ENCODE data around the gene NDUFS5. TPM values are rescaled to one million over a fixed set of nuclear protein-coding genes. Genes with fewer than 3 reads are reported as not detected.

The NDUFS5 gene
- polyA plus RNA-seq, 1 donor (not counting 4 experiments of a cell fraction or from before 2014, with no cell fraction given), result 977 TPM

DNA sequence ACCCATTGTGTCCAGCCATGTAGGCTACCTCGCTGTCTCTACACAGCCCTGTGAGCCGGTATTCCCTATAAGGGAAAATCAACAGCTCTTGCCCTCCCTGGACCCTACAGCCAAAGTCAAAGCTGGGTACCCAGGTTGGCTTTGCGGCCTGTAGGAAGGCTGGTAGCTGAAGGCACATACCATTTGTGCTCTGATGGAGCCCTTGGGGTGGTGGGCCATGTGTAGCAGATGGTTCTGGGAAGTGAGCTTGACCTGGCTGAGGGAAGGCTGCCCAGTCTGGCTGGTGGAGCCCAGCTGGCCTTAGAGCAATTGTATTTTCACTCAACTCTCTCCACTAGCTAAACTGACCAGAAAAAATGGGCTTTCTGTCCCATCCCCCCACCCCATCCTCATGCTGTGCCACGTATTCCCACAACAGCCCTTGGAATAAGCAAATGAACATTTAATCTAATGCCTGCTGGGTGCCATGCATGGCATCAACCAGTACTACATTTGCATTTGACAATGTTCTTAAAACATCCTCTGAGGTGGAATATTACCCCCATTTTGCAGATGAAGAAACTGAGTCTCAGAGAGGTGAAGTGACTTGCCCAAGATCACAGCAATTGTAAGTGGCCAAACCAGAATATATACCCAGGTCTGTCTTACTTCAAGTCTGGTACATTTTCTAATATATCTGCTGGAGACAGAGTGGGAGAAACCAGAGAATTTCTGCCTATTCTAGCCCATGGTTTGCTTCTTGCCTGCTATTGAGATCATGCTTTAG lies 56.8 kb downstream of the NDUFS5 start:
- TF ChIP-seq EZH2 (IDR thresholded peaks at IDR 0.05; ENCODE audit: low read length), result no peak
- TF ChIP-seq, protein P1, sequence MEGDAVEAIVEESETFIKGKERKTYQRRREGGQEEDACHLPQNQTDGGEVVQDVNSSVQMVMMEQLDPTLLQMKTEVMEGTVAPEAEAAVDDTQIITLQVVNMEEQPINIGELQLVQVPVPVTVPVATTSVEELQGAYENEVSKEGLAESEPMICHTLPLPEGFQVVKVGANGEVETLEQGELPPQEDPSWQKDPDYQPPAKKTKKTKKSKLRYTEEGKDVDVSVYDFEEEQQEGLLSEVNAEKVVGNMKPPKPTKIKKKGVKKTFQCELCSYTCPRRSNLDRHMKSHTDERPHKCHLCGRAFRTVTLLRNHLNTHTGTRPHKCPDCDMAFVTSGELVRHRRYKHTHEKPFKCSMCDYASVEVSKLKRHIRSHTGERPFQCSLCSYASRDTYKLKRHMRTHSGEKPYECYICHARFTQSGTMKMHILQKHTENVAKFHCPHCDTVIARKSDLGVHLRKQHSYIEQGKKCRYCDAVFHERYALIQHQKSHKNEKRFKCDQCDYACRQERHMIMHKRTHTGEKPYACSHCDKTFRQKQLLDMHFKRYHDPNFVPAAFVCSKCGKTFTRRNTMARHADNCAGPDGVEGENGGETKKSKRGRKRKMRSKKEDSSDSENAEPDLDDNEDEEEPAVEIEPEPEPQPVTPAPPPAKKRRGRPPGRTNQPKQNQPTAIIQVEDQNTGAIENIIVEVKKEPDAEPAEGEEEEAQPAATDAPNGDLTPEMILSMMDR (optimal IDR thresholded peaks at IDR 0.05 in 1 of 3, IDR thresholded peaks at IDR 0.05 in 1 of 3, conservative IDR thresholded peaks at IDR 0.05 in 1 of 3; ENCODE audit: extremely low read depth in 1 of 3, insufficient read depth in 2 of 3, low read length in 3 of 3), result no peak
- no peaks in the 10 kb centered on the region for H3K79me2 ChIP-seq (ENCODE audit: control insufficient read depth, insufficient read depth, low read length)
- no peak overlapping the region for H3K4me2 ChIP-seq (ENCODE audit: control insufficient read depth, extremely low read depth, insufficient read depth, low read depth, low read length)
- H4K20me1 ChIP-seq (ENCODE audit: control insufficient read depth, extremely low read depth, insufficient read depth, low read length), result no peaks in the 10 kb centered on the region
- no peak overlapping the region for H2AFZ ChIP-seq (ENCODE audit: control insufficient read depth, low read length)
- DNase-seq (ENCODE audit: low read depth, low spot score), result no peak
- H3K27ac ChIP-seq (ENCODE audit: control insufficient read depth, insufficient read depth, low read length), result no peak overlapping the region
- FAIRE-seq, result no peak
- no peak overlapping the region for H3K4me3 ChIP-seq (ENCODE audit: control insufficient read depth in 2 of 3, extremely low read depth in 1 of 3, insufficient read depth in 2 of 3, low read depth in 1 of 3, low read length in 3 of 3)
- H3K27me3 ChIP-seq (ENCODE audit: control insufficient read depth, extremely low read depth, insufficient read depth, low read length), result peaks cover 25% of the 10 kb centered on the region
- no peaks in the 10 kb centered on the region for H3K9me1 ChIP-seq (ENCODE audit: control insufficient read depth, extremely low read depth, insufficient read depth, low read length)
- H3K9me3 ChIP-seq (ENCODE audit: control insufficient read depth, low read depth, low read length), result no peaks in the 10 kb centered on the region
- no peaks in the 10 kb centered on the region for H3K36me3 ChIP-seq (ENCODE audit: control insufficient read depth in 2 of 2, extremely low read depth in 1 of 2, insufficient read depth in 2 of 2, low read length in 2 of 2)
- H3K4me1 ChIP-seq (ENCODE audit: control insufficient read depth, extremely low read depth, insufficient read depth, low read length), result no peaks in the 10 kb centered on the region
- dilution Hi-C loops (cut with MboI; ENCODE audit: extremely low pct_ligation_motif_present, low sequenced_read_pairs), result no loop called here
- H3K9ac ChIP-seq (ENCODE audit: control insufficient read depth, extremely low read depth, insufficient read depth, low read length), result no peak overlapping the region

DNA sequence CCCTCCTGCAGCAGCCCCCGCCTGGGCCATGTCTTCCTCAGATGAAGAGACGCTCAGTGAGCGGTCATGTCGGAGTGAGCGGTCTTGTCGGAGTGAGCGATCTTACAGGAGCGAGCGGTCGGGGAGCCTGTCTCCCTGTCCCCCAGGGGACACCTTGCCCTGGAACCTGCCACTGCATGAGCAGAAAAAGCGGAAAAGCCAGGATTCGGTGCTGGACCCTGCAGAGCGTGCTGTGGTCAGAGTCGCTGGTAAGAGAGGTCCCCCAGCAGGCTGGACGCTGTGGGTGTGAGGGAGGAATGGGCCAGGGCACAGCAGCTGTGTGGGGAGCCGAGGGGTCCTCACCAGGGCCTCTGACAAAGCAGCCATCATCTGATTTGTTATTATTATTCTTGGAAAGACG lies 58.0 kb downstream of the NDUFS5 start:
- dilution Hi-C loops (cut with MboI; ENCODE audit: extremely low pct_ligation_motif_present, low sequenced_read_pairs), result no loop called here
- no peak for FAIRE-seq
- H3K36me3 ChIP-seq (ENCODE audit: control insufficient read depth in 2 of 2, extremely low read depth in 1 of 2, insufficient read depth in 2 of 2, low read length in 2 of 2), result no peaks in the 10 kb centered on the region

More for the DNA sequence above, 58.0 kb downstream of the NDUFS5 start:
- no peak overlapping the region for H2AFZ ChIP-seq (ENCODE audit: control insufficient read depth, low read length)
- H4K20me1 ChIP-seq (ENCODE audit: control insufficient read depth, extremely low read depth, insufficient read depth, low read length), result no peaks in the 10 kb centered on the region
- H3K9me1 ChIP-seq (ENCODE audit: control insufficient read depth, extremely low read depth, insufficient read depth, low read length), result no peaks in the 10 kb centered on the region
- DNase-seq (ENCODE audit: low read depth, low spot score), result no peak
- no peak overlapping the region for H3K4me2 ChIP-seq (ENCODE audit: control insufficient read depth, extremely low read depth, insufficient read depth, low read depth, low read length)
- TF ChIP-seq, protein P1 (optimal IDR thresholded peaks at IDR 0.05 in 1 of 3, IDR thresholded peaks at IDR 0.05 in 1 of 3, conservative IDR thresholded peaks at IDR 0.05 in 1 of 3; ENCODE audit: extremely low read depth in 1 of 3, insufficient read depth in 2 of 3, low read length in 3 of 3), result no peak
- no peak for TF ChIP-seq EZH2 (IDR thresholded peaks at IDR 0.05; ENCODE audit: low read length)
- no peaks in the 10 kb centered on the region for H3K9me3 ChIP-seq (ENCODE audit: control insufficient read depth, low read depth, low read length)
- H3K4me3 ChIP-seq (ENCODE audit: control insufficient read depth in 2 of 3, extremely low read depth in 1 of 3, insufficient read depth in 2 of 3, low read depth in 1 of 3, low read length in 3 of 3), result no peak overlapping the region
- H3K4me1 ChIP-seq (ENCODE audit: control insufficient read depth, extremely low read depth, insufficient read depth, low read length), result no peaks in the 10 kb centered on the region
- peaks cover 25% of the 10 kb centered on the region for H3K27me3 ChIP-seq (ENCODE audit: control insufficient read depth, extremely low read depth, insufficient read depth, low read length)
- H3K27ac ChIP-seq (ENCODE audit: control insufficient read depth, insufficient read depth, low read length), result no peak overlapping the region
- no peaks in the 10 kb centered on the region for H3K79me2 ChIP-seq (ENCODE audit: control insufficient read depth, insufficient read depth, low read length)
- H3K9ac ChIP-seq (ENCODE audit: control insufficient read depth, extremely low read depth, insufficient read depth, low read length), result no peak overlapping the region

Other genes with a start within 250 kb of the NDUFS5 start
- gene RRAGC, start 166.6 kb upstream of the NDUFS5 start, polyA plus RNA-seq, result 28.8 to 37.8 TPM (median 29.0 TPM) in 3 replicates
- gene MYCBP, start 153.0 kb upstream of the NDUFS5 start, polyA plus RNA-seq, result 22.4 to 39.9 TPM (median 23.9 TPM) in 3 replicates
- 0.11 to 0.45 TPM (median 0.38 TPM) in 3 replicates for gene GJA9, start 144.8 kb upstream of the NDUFS5 start, polyA plus RNA-seq
- 5.4 to 9.2 TPM (median 7.9 TPM) in 3 replicates for gene RHBDL2, start 84.5 kb upstream of the NDUFS5 start, polyA plus RNA-seq
- 68.4 to 111 TPM (median 82.3 TPM) in 3 replicates for gene AKIRIN1, start 35.1 kb upstream of the NDUFS5 start, polyA plus RNA-seq
- gene MACF1, start 178.3 kb downstream of the NDUFS5 start, polyA plus RNA-seq, result 84.8 to 111 TPM (median 96.9 TPM) in 3 replicates